ENCODE data around the gene CCZ1B.
"Not testable (repeated sequence)": the region's sequence is repeated elsewhere in the genome, so short reads cannot be mapped to it uniquely, and the experiment has no call there.

CCZ1B gene

DNA sequence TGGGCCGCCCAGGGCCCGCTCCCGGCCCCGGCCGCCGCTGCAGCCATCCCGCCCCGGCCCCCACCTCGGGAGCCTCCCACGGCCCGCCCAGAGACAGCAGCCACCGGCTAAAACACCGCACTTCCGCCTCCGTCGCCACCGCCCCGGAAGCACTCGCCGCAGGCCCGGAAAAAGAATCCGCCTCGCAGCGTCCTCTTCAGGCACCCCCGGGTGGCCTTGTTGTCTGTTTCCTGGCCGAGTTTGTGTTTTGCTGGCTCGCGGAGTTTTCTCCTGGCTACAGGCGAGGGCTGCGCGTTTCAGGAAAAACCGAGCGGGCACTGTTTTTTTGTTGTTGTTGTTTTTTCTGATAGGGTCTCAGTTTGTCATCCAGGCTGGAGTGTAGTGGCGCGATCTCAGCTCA is at the start of gene CCZ1B:
Gene CCZ1B (minus strand): TSS at position 125 of the 400 bp plus-strand sequence. CDS start 78 bp downstream, at position 47.
- peak; percentile 65 to 86 (median 78) for DNase-seq (ENCODE audit: low read depth in 3 of 3)

DNA sequence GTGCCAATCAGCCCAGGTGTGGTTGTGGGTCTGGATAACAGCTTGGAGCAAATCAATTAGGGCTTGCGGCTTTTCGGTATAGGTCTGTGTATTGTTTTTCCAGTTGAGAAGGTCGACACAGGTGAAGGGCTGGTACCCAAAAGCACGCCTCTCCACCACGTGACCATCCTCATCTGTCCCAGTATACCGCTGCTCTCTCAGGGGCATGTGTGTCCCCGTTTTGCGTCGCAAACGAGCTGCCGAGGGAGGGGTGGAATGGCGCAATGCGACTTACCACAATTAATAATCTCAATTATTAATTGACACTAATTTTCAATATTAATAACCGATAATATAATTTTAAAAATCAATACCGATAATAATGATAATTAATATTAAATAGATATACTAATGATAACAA is 48.9 kb upstream of the CCZ1B start:
- DNase-seq (ENCODE audit: low read depth in 3 of 3), result not testable (repeated sequence)

DNA sequence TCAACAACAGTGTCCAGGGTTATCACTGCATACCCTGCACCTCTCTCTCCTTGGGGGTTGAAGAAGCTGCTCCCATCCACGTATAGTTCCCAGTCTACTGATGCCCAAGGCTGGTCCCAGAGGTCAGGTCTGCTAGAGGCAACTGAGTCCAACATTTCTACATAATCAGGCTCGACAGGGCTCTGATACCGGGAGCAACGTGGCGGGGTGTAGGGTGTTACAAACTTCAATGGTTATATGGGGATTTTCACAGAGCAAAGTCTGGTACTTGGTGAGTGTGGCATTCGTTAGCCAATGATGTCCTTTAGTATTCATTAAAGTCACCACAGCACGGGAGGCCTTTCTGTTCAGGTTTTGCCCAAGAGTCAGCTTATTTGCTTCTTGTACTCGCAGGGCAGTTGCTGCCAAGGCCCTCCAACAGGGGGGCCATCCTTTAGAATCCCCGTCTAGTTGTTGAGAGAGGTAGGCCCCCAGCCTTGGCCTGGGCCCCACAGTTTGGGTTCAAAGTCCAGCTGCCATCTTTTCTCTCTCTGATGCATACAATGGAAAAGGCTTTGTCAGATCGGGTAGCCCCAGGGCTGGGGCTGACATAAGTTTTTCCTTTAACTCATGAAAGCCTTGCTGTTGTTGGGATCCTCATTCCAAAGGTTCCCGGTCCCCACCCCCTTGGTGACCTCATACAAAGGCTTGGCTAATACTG is 46.3 kb upstream of the CCZ1B start:
- not testable (repeated sequence) for DNase-seq (ENCODE audit: low read depth in 3 of 3)

DNA sequence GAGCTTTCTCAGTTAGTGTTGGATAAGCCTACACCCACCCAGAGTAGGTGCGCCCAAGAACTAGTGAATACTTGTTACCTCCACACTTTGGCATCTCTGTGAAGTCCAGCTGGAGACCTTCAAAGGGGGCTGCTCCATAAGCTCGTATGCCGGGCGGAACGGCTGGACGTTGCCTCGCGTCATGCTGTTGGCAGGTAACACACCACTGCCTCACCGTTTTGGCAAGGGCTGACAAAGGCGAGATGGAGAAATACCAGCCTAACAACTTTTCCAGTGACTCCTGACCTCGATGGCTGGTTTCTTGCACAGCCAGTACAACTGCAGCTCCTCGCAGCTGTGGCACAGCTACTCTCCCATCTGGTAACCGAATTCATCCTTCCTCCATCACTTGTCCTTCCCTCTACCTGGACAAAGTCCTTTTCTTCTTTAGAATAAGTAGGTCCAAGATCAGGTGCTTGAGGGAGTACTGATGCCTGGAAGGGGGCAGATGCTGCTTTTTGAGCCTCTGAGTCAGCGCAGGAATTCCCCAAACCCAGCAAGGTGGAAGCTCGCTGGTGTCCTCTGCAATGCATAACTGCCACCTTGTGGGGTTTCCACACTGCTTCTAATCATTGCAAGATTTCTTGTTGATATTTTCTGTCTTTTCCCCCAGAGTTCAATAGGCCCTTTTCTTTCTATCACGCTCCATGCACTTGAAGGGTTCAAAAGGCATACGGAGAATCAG is 45.5 kb upstream of the CCZ1B start:
- DNase-seq (ENCODE audit: low read depth in 3 of 3), result not testable (repeated sequence)

GRCh38 chr7:6864751-6865150 is 38.7 kb upstream of the CCZ1B start:
- DNase-seq (ENCODE audit: low read depth in 3 of 3), result not testable (repeated sequence)

DNA sequence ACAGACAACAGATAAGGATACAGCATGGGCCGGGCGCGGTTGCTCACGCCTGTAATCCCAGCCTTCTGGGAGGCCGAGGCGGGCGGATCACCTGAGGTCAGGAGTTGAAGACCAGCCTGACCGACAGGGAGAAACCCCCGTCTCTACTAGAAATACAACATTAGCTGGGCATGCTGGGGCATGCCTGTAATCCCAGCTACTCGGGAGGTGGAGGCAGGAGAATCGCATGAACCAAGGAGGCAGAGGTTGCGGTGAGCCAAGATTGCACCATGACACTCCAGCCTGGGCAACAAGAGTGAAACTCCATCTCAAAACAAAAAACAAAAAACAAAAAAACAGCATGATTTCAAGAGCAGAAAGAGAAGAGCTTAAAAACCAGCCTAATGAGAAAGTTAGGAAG is 38.1 kb upstream of the CCZ1B start:
- not testable (repeated sequence) for DNase-seq (ENCODE audit: low read depth in 3 of 3)

- DNase-seq (ENCODE audit: low read depth in 3 of 3), result not testable (repeated sequence)
Observed at GRCh38 chr7:6862876-6863275, 36.8 kb upstream of the CCZ1B start.

GRCh38 chr7:6857721-6858314 is 31.7 kb upstream of the CCZ1B start:
- DNase-seq (ENCODE audit: low read depth in 3 of 3), result peak; percentile 56 to 75 (median 62)

DNA sequence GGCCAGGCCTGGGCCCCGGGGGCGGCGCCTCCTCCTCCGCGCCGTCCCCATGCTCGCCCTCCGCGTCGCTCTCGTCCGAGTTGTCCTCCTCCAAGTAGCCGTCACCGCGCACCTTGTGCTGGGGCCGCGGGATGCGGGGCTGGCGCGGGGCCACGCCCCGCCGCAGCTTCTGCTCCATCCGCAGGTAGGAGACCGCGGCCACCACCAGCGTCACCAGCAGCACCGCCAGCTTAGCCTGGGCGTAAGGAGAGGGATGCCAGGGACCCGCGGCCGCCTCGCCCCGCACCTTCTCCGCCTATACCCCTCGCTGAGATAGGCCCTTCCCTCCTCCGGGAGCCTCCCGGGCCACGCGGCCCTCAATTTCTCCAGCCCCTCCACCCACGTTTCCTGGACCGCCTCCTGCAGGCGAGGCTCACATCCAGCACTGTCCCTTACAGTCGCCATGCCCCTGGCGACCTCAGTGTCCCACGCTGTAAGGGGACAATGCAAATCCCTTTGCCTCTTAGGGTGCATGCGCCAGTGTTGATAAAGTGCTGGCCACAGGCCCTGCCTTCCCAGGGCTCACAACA is 29.6 kb upstream of the CCZ1B start:
- not testable (repeated sequence) for DNase-seq (ENCODE audit: low read depth in 3 of 3)

GRCh38 chr7:6854747-6855562 is 28.9 kb upstream of the CCZ1B start:
- not testable (repeated sequence) for DNase-seq (ENCODE audit: low read depth in 3 of 3)

DNA sequence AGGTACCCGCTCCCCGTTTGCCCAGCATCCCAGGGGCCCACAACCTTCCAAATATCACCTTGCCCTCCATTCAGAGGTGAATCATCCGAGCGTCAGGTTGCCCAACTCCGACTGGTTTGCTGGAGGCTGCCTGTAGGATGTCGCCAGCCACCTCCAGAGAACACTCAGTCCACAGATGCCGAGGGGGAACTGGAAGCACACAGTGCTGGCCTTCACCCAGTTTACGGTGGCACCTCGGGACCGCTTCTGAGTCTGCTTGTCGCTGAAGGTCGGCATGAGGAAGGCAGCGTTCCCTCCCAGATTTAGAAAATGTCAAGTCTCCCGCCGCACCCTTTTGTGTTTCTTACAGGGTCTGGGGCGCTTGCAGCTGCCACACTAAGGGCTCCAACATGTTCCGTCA is 27.6 kb upstream of the CCZ1B start:
- DNase-seq (ENCODE audit: low read depth in 3 of 3), result not testable (repeated sequence)

DNA sequence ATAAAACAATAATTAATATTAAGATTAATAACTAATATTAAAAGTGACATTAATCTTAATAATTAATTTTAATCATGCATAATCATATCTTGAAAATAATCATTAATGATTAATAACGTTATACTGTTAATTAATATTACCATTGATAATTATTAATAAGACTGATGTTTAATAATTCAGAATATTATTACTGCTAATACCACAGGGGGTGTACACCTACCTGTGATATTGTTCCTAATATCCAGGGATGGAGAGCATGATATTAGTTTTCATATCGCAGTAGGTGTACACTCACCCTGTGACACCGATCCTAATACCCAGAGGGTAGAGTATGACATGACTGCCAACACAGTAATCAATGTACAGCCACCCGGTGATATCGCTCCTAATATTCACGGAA is 23.1 kb upstream of the CCZ1B start:
- DNase-seq (ENCODE audit: low read depth in 3 of 3), result not testable (repeated sequence)

- not testable (repeated sequence) for DNase-seq (ENCODE audit: low read depth in 3 of 3)
Observed at GRCh38 chr7:6847751-6848150, 21.7 kb upstream of the CCZ1B start.

GRCh38 chr7:6845971-6846449 is 19.9 kb upstream of the CCZ1B start:
- not testable (repeated sequence) for DNase-seq (ENCODE audit: low read depth in 3 of 3)

DNA sequence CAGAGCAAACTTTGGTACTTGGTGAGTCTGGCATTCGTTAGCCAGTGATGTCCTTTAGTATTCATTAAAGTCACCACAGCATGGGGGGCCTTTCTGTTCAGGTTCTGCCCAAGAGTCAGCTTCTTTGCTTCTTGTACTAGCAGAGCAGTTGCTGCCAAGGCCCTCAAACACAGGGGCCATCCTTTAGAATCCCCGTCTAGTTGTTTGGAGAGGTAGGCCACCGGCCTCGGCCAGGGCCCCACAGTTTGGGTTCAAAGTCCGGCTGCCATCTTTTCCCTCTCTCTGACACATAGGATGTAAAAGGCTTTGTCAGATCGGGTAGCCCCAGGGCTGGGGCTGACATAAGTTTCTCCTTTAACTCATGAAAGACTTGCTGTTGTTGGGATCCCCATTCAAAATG is 17.6 kb upstream of the CCZ1B start:
- DNase-seq (ENCODE audit: low read depth in 3 of 3), result not testable (repeated sequence)

DNA sequence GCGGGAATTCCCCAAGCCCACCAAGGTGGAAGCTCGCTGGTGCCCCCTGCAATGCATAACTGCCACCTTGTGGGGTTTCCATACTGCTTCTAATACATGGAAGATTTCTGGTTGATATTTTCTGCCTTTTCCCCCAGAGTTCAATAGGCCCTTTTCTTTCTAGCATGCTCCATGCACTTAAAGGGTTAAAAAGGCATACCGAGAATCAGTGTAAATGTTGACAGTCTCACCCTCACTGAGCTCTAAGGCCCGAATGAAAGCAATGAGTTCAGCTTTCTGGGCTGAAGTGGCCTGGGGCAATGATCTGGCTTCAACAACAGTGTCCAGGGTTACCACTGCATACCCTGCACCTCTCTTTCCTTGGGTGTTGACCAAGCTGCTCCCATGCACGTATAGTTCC is 17.0 kb upstream of the CCZ1B start:
- not testable (repeated sequence) for DNase-seq (ENCODE audit: low read depth in 3 of 3)

DNA sequence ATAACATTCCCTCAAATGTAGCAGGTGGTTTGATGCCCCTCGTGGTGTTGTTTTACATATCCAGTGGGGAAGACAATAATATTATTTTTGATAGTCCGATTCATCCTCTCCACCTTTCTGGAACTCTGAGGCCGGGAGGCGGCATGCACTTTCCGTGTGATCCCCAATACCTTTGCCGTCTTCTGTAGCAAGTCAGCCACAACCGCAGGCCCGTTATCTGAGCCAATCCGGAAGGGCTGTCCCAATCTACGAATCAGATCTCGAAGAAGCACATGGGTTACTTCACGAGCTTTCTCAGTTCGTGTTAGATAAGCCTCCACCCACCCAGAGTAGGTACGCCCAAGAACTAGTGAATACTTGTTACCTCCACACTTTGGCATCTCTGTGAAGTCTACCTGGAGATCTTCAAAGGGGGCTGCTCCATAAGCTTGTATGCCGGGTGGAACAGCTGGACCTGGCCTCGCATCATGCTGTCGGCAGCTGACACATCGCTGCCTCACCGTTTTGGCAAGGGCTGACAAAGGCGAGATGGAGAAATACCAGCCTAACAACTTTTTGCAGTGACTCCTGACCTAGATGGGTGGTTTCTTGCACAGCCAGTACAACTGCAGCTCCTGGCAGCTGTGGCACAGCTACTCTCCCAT is 16.3 kb upstream of the CCZ1B start:
- DNase-seq (ENCODE audit: low read depth in 3 of 3), result not testable (repeated sequence)

- not testable (repeated sequence) for DNase-seq (ENCODE audit: low read depth in 3 of 3)
Observed at GRCh38 chr7:6837081-6837480, 11.0 kb upstream of the CCZ1B start.

DNA sequence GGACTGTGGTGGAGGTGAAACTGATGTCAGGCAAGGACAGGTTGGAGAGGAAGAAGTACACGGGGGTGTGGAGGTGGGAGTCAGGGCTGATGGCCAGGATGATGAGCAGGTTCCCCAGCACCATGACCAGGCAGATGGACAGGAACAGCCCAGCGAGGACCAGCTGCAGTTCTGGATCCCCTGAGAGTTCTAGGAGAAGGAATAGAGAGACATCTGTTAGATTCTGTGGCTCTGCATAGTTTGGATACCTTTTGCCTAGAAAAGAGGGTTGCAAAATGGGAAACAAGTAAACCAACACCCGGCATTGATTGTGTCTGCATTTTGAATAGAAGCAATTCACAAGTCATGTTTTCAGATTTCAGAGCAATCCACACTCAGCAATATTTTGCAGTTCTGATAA is 9.4 kb upstream of the CCZ1B start:
- not testable (repeated sequence) for DNase-seq (ENCODE audit: low read depth in 3 of 3)

DNA sequence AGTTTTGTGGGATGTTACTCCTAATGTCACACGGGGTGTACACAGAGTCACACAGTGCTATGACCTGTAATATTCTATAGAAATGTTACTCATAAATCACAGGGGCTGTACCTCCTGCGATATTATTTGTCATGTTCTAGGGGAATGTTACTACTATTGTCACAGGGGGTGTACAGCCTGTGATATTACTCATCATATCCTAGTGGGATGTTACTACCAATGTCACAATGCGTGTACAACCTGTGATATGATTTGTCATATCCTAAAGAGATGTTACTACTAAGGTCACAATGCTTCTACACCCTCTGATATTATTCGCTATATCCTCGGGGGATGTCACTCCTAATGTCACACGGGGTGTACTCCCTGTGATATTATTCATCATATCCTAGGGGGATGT is 7.6 kb upstream of the CCZ1B start:
- DNase-seq (ENCODE audit: low read depth in 3 of 3), result no peak
